Fibroblast of peridontal ligament (primary cell): ENCODE measurements around the gene CSF3.

Source experiments
- DNase-seq: peaks from one replicate; pipeline ENCODE4 v3.0.0-alpha.2; 2010; ENCODE audit errors: extremely low read depth

CSF3 gene, protein sequence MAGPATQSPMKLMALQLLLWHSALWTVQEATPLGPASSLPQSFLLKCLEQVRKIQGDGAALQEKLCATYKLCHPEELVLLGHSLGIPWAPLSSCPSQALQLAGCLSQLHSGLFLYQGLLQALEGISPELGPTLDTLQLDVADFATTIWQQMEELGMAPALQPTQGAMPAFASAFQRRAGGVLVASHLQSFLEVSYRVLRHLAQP

DNA sequence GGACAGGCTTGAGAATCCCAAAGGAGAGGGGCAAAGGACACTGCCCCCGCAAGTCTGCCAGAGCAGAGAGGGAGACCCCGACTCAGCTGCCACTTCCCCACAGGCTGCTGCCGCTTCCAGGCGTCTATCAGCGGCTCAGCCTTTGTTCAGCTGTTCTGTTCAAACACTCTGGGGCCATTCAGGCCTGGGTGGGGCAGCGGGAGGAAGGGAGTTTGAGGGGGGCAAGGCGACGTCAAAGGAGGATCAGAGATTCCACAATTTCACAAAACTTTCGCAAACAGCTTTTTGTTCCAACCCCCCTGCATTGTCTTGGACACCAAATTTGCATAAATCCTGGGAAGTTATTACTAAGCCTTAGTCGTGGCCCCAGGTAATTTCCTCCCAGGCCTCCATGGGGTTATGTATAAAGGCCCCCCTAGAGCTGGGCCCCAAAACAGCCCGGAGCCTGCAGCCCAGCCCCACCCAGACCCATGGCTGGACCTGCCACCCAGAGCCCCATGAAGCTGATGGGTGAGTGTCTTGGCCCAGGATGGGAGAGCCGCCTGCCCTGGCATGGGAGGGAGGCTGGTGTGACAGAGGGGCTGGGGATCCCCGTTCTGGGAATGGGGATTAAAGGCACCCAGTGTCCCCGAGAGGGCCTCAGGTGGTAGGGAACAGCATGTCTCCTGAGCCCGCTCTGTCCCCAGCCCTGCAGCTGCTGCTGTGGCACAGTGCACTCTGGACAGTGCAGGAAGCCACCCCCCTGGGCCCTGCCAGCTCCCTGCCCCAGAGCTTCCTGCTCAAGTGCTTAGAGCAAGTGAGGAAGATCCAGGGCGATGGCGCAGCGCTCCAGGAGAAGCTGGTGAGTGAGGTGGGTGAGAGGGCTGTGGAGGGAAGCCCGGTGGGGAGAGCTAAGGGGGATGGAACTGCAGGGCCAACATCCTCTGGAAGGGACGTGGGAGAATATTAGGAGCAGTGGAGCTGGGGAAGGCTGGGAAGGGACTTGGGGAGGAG is at the start of gene CSF3:
Gene CSF3 (plus strand): TSS at position 436 of the 993 bp plus-strand sequence. CDS start 35 bp downstream, at position 471.
- no peak for DNase-seq

DNA sequence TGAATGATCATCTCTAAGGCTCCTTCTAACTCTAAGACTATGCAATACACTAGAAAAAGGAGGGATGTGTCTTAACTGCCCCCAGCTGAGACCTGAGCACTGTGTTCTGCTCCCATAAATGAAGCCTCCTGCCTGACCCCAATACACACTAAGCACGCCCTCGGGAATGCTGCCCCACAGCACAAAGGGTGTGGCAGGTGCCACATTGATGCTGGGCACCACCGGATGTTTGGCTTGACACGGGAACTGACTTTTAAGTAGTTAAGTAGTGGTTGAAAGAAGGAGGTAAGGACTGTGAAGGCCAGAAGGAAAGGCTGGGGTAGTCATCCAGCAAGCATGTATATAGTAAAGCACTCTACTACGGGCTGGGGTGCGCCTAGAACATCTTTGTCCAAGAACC is 48.5 kb upstream of the CSF3 start:
- no peak for DNase-seq

DNA sequence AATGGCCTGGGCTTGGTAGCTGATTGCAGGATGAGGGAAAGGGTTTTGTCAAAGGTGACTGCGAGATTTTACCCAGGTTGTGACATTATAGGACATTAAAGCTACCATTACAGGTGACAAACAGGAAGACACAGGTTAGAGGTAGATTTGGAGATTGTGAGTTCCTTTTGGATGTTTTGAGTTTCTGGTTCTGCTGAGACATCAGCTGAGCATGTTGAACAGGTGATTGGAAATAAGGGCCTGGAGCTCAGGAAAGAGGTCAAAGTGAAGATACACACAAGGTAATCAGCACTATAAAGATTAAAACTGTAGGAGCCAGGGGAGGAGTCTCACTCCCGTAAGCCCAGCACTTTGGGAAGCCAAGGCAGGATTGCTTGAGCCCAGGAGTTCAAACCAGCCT is 46.5 kb upstream of the CSF3 start:
- no peak for DNase-seq

DNA sequence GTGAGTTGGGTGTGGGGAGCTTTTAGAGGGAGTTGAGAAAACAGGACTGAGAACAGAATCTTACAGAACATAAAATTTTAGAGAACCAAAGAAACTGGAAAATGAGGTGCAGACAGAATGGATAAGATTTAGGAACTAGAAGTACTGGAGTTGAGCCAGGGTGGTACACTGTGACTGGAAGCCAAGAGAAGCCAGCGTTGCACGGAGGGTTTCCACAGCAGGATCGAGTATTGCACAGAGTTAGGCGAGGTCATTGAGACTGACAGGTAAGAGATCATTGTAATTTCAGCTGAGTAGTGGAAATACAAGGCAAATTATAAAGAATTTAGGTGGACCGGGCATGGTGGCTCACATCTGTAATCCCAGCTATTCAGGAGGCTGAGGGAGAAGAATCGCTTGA is 45.9 kb upstream of the CSF3 start:
- DNase-seq: no peak

DNA sequence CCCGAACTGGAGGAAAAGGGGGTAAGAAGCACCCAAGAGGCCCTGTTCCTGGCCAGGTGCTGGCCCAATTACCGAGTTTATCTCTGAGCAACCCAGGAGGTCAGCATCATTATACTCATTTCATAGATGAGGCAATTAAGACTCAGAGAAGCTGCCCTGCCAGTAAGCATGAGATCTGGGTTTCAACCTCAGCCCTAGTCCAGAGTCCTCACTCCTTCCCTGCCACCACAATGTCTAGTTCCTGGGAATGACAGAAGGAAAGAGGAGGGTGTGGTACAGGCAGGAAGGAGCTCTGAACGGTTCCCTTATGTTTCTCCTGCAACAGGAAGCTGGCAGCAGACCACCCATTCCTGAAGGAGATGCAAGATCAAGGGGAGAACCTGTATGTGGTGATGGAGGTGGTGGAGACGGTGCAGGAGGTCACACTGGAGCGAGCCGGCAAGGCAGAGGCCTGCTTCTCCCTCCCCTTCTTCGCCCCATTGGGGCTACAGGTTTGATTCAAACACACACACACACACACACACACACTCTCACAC is 45.0 kb upstream of the CSF3 start:
- DNase-seq: no peak

DNA sequence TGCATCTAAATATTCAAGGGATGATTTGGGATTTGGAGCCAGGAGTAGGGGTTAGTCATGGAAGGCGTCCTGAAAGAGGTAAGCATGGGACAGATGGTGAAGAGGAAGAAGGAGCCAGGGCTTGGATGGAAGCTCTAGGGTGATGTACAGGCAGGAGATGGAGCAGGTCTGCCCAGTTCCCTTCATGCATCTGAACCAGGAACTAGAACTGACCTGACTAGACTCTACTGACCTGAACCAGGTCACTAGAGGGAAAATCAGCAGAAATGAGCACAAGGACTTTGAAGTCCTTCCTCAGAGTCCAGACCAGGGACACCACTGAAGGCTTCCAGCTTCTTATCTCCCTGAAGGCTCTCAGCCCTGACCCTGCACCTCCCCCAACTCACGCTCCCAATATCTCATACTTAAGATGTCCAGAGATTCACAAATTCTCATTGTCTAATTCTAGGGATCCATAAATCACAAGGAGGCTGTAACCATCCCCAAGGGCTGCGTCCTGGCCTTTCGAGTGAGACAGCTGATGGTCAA is 44.1 kb upstream of the CSF3 start:
- DNase-seq: no peak

DNA sequence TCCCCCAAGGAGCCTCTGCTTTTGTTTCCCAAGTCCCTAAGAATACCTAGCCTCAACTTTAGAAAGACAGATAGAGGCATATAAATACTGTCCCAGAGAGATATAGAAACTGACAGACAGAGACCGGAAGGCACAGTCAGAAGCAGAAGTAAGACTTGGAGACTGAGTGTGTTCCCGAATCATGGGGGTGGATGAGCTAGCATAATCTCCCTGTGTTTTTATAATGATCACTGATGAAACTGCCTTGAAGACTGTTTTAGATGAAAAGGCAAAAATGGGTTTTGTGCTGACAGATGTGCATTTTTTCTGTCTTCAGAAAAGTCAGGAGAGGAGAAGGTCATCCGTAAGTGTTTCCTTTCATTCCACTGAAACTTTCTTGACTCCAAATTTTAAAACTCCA is 43.0 kb upstream of the CSF3 start:
- DNase-seq: peak; percentile 20

DNA sequence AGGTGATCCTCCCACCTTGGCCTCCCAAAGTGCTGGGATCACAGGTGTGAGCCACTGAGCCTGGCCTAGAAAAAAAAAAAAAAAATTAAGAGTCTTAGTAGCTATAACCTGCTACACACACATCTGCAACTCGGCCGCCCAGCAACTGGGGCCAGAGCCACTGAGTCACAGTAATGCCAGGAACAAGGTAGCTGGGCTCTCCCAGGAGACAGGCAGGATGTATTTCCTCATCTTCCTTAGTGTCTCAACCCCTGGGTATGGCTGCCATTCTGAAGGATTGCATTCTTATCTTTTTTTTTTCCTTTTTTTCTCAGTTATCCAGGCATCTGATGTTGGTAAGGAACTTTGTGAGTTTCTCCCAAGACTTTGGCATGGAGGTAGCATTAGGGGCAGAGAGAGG is 41.7 kb upstream of the CSF3 start:
- no peak for DNase-seq

DNA sequence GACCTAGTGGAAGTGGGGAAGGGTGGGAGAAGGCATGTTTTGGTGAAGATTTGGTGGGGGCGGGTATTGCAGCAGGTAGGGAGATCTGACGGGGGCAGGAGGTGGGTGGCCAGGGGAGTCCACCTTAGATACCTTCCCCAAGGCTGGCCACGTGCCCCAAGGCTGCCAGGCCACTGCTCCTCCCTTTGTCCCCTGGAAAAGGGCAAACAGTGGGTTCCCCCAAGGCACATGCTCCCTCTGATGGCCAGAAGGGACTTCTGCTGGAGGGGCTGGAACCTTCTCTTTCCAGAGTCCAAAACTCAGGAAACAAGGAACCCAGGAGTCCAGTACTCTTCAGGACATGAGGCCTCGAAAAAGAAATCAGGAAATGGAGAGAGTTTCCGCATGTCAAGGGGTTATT is 40.8 kb upstream of the CSF3 start:
- no peak for DNase-seq

DNA sequence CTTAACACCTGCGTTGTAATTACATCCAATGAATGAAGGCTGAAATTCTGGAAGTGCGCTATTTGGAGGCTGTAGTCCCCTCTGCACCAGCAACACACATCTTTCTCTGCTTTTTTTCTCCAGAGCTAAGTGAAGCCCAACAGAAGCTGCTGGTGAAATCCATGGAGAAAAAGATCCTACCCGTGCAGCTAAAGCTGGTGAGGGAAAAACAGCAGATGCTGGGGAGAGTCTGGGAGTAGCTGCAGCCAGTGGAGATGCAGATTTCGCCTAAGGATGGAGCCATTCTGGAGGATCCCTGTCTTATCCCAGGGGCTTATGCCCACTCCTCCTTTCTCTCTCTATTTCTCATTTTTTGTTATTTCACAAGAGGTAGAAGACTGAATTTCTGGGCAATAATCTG is 39.4 kb upstream of the CSF3 start:
- no peak for DNase-seq

DNA sequence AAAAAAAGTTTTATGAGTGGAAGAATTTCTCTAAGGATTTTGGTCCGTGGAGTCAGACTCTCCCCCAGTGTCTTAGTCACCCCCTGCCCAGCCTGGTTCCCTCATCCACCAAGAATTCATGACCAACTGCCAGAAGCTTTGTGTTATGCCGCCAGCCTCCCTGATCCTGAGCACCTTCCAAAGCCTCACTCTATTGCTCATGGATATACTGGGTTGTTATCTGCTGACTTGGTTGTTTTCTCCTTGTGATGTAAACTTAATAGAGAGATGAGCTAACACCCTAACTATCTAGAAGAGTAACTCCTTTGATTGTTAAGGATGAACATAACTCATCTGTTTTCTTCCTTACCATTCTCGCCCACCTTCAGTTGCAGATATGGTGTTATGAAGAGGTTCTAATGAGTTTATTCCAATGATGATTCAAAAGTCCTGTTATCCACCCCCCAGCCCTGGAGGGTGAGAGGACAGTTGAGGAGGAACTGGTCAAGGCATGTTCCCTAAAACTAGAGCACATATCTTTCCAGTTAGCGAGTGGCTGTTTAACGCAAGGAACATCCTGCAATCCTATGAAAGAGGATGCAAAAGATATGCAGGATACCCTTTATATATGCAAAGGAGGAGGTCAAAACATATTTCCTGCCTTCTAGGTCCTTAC is 36.1 kb upstream of the CSF3 start:
- peak; percentile 72 for DNase-seq

DNA sequence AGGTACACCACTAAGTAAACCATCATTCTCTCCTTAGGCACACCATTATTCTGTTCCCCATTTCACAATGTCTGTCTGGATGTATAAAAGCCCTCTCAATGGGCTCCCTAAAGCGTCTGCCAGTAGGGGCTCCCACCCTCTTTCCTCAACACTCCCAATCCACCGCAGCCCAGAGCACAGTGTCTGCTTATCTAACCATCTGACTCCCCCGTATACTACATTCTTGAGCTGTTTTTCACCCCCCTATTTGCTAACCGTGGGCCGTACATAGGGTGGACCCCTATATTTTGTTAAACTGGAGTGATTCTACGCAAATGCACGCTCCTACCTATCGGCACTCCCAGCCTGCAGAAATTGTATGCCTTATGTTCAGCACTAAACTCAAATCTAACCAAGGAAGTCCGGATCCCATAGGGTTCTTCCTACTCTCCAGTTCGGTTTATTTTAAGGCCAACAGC is 35.3 kb upstream of the CSF3 start:
- DNase-seq: no peak

DNA sequence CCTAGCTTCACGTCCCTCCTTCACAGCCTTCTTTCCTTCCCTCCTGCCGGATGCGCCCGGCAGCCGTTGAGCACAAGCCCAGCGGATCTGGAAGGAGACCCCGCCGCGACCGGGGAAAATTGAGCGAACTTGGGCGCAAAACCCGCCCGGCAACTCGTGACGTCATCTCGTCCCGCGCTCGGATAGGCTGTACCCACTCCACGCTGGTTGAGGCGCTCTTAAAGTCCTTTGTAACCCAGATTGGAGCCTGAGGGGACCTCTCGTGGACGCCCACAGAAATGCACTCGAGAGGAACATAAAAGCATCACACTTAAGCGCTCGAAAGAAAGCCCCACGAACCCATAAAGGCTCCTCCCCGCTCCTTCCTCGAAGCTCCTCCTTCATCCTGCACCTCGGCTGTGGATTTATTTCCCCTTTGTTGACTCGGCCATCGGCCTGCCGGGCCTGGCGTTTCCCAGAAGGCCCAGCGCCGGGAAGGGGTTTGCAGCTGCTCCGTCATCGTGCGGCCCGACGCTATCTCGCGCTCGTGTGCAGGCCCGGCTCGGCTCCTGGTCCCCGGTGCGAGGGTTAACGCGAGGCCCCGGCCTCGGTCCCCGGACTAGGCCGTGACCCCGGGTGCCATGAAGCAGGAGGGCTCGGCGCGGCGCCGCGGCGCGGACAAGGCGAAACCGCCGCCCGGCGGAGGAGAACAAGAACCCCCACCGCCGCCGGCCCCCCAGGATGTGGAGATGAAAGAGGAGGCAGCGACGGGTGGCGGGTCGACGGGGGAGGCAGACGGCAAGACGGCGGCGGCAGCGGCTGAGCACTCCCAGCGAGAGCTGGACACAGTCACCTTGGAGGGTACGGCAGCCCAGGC is 34.7 kb upstream of the CSF3 start, which contains the start of gene PSMD3:
Gene PSMD3 (plus strand): TSS at position 457 of the 856 bp plus-strand sequence. CDS start 164 bp downstream, at position 621.
- DNase-seq: peak; percentile 100

DNA sequence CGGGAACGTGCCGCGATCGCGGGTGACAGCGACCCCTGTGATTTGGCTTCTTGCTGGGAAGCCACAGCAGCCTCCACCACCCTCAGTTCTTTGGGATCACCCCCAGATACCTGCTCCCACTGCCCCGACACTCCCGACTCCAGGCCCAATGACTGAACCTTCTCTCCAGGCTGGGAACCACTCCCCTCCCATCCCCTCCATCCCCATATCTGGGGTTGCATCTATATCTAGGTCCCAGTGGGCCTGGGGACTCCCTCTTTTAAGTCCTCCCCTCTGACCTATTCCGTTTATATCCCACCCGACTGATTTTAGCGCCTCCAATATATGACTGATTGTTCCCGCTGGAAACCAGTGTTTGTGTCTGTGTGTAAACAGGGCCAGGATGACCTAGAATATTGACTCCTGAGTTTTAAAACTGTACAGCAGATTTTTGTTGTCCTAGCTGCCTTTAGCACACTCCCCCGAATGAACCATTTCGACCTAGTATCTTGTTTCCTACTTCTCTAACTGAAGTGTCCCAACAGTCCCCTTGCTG is 34.0 kb upstream of the CSF3 start:
- peak; percentile 5 for DNase-seq

DNA sequence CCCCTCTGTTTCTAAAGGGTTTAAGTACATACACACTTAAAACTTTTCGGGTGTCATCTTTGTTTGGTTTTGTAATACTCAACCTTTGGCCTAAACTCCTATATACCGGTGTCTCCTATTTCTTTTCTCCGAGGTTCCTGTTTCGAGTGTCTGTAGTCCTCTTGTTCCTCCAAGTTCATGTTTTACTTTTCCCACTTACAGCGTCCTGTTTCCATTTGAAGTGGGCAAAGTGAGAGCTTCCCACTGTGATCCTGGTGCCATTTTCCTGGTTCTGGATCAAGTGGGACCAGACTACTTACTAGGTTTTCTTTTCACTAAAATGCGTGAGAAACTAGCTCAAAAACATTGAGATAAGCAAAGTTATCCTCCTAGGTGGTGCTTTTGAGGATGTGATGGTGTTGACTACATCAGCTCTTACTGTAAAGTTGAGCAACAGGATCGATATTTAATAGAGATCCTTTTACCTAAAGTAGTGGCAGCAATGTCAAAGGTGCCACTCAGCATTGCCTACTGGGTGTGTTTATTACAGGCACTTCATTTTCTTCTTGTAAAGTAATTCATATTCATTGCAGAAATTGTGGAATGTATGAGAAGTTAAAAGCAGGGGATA is 33.4 kb upstream of the CSF3 start:
- no peak for DNase-seq

DNA sequence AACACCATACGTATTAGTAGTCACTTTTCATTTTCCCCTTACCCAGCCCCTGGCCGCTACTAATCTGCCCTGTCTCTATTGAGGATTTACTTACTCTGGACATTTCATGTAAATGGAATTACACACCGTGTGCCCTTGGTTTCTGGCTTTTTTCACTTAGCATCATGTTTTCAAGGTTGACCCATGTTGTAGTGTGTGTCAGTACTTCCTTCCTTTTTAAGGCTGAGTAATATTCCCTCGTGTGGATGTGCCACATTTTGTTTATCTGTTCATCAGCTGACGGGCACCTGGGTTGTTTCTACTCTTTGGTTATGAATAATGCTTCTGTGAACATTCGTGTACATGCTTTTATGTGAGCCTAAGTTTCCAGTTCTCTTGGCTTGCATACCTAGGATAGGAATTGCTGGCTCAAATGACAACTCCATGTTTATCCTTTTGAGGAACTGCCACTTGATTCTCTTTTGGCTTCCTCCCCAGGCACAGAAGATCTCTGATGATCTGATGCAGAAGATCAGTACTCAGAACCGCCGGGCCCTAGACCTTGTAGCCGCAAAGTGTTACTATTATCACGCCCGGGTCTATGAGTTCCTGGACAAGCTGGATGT is 26.9 kb upstream of the CSF3 start:
- DNase-seq: no peak

DNA sequence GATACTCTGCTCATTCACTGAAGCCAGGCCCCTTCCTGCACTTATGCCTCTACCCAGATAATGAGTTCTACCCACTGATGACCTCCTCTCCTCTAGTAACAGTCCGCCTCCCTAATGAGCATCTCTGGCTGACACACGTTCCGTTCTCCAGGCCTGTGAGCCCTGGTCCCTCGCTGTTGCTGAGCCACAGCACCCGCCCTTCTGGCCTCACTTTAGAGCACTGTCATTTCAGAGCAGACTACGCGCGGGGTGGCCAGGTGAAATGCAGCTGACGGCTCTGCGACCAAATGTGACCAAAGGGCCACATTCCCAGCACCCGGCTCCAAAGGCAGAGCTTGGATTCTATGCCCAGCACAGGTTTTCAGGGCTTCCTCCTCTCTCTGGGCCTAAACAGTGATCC is 20.8 kb upstream of the CSF3 start:
- no peak for DNase-seq

DNA sequence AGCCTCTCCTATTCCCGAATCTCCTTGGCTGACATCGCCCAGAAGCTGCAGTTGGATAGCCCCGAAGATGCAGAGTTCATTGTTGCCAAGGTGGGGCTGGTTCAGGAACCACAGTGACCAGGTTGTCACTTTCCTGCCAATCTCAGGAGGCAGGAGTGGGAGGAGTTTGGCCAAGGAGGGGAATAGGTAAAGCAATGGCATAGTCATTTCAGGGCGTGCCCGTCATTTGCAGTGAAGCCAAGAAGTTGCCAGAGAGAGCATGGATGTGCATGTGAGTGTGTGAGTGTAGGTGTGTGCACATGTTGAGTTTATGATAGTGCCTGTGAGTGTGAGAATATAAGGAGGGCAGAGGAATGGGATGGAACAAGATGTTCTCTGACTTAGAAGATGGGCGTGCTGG is 19.8 kb upstream of the CSF3 start:
- DNase-seq: no peak

DNA sequence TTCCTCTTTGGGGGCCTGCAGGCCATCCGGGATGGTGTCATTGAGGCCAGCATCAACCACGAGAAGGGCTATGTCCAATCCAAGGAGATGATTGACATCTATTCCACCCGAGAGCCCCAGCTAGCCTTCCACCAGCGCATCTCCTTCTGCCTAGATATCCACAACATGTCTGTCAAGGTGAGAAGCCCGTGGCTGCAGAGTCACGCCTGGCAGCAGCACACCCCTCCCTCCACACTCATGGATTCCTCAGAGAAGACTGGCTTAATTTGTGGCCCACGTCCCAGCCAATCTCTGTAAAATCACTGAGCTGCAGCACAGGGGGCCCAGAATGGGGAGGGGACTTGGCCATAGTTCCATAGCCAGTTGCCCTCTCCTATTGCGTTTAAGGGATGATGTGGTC is 19.1 kb upstream of the CSF3 start:
- DNase-seq: no peak

DNA sequence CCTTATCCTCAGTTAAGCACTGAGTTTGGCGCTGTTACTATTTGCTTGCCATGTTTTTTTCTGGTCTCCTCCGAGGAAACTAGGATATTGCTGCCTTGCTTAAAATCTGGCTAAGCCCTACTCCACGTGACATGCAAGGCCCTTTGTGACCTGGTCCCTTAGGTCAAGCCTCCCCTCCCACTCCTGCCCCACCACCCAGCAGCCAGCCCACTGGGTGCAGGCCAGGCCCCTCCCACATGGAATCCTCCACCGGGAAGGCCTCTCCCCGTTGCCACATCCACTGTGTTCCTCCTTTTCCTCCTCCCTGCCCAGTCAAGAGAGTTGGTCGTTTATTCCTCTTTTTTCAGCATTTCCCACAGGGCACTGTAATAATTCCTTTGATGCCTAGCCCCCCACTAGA is 18.4 kb upstream of the CSF3 start:
- DNase-seq: no peak
